Gastrocnemius medialis (tissue), 4 donors: ENCODE results near the gene SGPL1.

Experiments used
- POLR2A ChIP-seq, 2 donors: fragments of 450-650 bp; IDR thresholded peaks; one replicate each; pipeline ENCODE4 v1.6.1; 2017; ENCODE audit warnings: antibody characterized with exemption in 2 of 2, mild to moderate bottlenecking in 2 of 2, moderate library complexity in 2 of 2
- TF ChIP-seq, protein P1 (sequence below), 5 experiments: fragments of 450-650 bp in 3 of 5; fragments of 200-600 bp in 2 of 5; sonication (generic) in 2 of 5; IDR thresholded peaks in 4 of 5; conservative IDR thresholded peaks in 1 of 5; 1 replicate in 4 of 5; 2 replicates in 1 of 5; pipeline ENCODE4 v1.5.1; 2016 to 2019; ENCODE audit warnings: antibody characterized with exemption in 5 of 5, mild to moderate bottlenecking in 3 of 5, moderate library complexity in 3 of 5

DNA sequence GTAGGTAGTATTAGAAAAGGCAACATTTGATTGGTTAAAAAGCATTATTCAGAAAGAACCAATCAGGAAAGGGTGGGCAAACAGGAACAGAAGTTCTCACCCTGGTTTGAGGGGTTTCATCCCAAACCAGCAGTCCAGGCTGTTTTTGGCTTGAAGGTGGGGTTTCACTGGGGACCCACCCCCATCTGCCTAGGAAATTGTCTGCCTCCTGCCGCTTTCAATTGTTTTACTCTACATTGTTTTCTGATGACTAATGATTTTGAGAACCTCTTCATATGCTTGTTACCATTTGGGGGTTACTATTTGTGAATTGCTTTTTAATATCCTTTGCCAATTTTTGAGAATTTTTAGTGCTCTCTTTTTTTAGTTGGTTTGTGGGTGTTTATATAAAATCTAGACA is 75.9 kb downstream of the SGPL1 start:
- TF ChIP-seq, protein P1, sequence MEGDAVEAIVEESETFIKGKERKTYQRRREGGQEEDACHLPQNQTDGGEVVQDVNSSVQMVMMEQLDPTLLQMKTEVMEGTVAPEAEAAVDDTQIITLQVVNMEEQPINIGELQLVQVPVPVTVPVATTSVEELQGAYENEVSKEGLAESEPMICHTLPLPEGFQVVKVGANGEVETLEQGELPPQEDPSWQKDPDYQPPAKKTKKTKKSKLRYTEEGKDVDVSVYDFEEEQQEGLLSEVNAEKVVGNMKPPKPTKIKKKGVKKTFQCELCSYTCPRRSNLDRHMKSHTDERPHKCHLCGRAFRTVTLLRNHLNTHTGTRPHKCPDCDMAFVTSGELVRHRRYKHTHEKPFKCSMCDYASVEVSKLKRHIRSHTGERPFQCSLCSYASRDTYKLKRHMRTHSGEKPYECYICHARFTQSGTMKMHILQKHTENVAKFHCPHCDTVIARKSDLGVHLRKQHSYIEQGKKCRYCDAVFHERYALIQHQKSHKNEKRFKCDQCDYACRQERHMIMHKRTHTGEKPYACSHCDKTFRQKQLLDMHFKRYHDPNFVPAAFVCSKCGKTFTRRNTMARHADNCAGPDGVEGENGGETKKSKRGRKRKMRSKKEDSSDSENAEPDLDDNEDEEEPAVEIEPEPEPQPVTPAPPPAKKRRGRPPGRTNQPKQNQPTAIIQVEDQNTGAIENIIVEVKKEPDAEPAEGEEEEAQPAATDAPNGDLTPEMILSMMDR (IDR thresholded peaks at IDR 0.05 in 4 of 5, conservative IDR thresholded peaks at IDR 0.05 in 1 of 5) = no peak
- TF ChIP-seq POLR2A (IDR thresholded peaks at IDR 0.05) = no peak
